Measurements from ENCODE around the gene PDGFB.

- no peak for TF ChIP-seq CTCF (conservative IDR thresholded peaks at IDR 0.05)
- no peak for TF ChIP-seq EZH2 (IDR thresholded peaks at IDR 0.05; ENCODE audit: low read depth)
Measured at GRCh38 chr22:39227542-39228272, 17.1 kb downstream of the PDGFB start.
